Calu3 (cell line): Measurements from ENCODE around the gene TBX15. TPM values are rescaled to one million over a fixed set of nuclear protein-coding genes. Genes with fewer than 3 reads are reported as not detected.
"Not testable (repeated sequence)": the region's sequence is repeated elsewhere in the genome, so short reads cannot be mapped to it uniquely, and the experiment has no call there.

Experiments
- BruUV-seq: library from RNA; stranded (reverse); fragments of 400-500 nt; replicated peaks from 2 replicates; lab custom pipeline; 2021; lab: Mats Ljungman, UMichigan
- CTCF ChIA-PET: fragments of 300-600 bp; sonication (Branson Sonifier 250); formaldehyde crosslinking; loops from one replicate; lab custom pipeline; 2022; ENCODE audit warnings: antibody characterized with exemption; lab: Charles Lee
- DNase-seq: peaks from one replicate; pipeline ENCODE4 v3.0.0; 2022
- H3K27ac Mint-ChIP-seq: one replicate; pipeline ENCODE4 v1.8.0; 2022; ENCODE audit warnings: mixed read lengths; ENCODE audit not compliant: unreplicated experiment
- H3K27me3 Mint-ChIP-seq: one replicate; pipeline ENCODE4 v1.8.0; 2022; ENCODE audit warnings: mixed read lengths; ENCODE audit not compliant: unreplicated experiment
- H3K36me3 Mint-ChIP-seq: one replicate; pipeline ENCODE4 v1.8.0; 2022; ENCODE audit warnings: mild to moderate bottlenecking, moderate library complexity, mixed read lengths; ENCODE audit not compliant: insufficient read depth, unreplicated experiment
- H3K4me1 Mint-ChIP-seq: one replicate; pipeline ENCODE4 v1.8.0; 2022; ENCODE audit warnings: mild to moderate bottlenecking, low read depth, mixed read lengths; ENCODE audit not compliant: unreplicated experiment
- H3K4me3 Mint-ChIP-seq: one replicate; pipeline ENCODE4 v1.8.0; 2022; ENCODE audit warnings: mild to moderate bottlenecking, low read depth, moderate library complexity, mixed read lengths; ENCODE audit not compliant: unreplicated experiment
- H3K9me3 Mint-ChIP-seq: one replicate; pipeline ENCODE4 v1.8.0; 2022; ENCODE audit warnings: low read depth, mixed read lengths; ENCODE audit not compliant: unreplicated experiment
- CTCF ChIP-seq: fragments of 200-600 bp; IDR thresholded peaks from one replicate; pipeline ENCODE4 v1.8.0; 2022; ENCODE audit warnings: antibody characterized with exemption; ENCODE audit not compliant: unreplicated experiment
- intact Hi-C: fragments of 100-400 bp; cut with micrococcal nuclease; formaldehyde crosslinking; loops from one replicate; pipeline ENCODE4 v1.10.0; 2022; ENCODE audit not compliant: unreplicated experiment
- total RNA-seq: library from RNA; stranded (reverse); gene quantifications from 2 replicates; pipeline ENCODE4 v1.2.3, GENCODE V29; 2022

The TBX15 gene
- total RNA-seq, 1 experiment from 2014 or later: not detected

- H3K4me3 Mint-ChIP-seq: no peak overlapping the region
- CTCF ChIA-PET: no interaction called here
- BruUV-seq: no TSS peak
- H3K4me1 Mint-ChIP-seq: peaks cover 18% of the 10 kb centered on the region
- intact Hi-C loops: loop anchor here (10.0 kb wide), 1 partner anchor 844 kb away; no protein-coding TSS in a partner anchor
- peaks cover 17% of the 10 kb centered on the region for H3K27me3 Mint-ChIP-seq
- H3K9me3 Mint-ChIP-seq: no peaks in the 10 kb centered on the region
- peaks cover 10% of the 10 kb centered on the region for H3K36me3 Mint-ChIP-seq
- DNase-seq: no peak
- no peak for TF ChIP-seq CTCF
- H3K27ac Mint-ChIP-seq: no peak overlapping the region
Measured at GRCh38 chr1:118918230-118918939, 69.8 kb downstream of the TBX15 start.

GRCh38 chr1:118916346-118916745 is 71.8 kb downstream of the TBX15 start:
- BruUV-seq, CTCF ChIA-PET: not testable (repeated sequence)
- peaks cover 18% of the 10 kb centered on the region for H3K4me1 Mint-ChIP-seq

GRCh38 chr1:118914379-118915161 is 73.6 kb downstream of the TBX15 start:
- DNase-seq: peak; percentile 19
- peak overlapping the region; percentile 80 for H3K27ac Mint-ChIP-seq
- no TSS peak for BruUV-seq

More at GRCh38 chr1:118916346-118916745, 71.8 kb downstream of the TBX15 start:
- H3K4me3 Mint-ChIP-seq, H3K27ac Mint-ChIP-seq, DNase-seq, H3K9me3 Mint-ChIP-seq, H3K36me3 Mint-ChIP-seq: not testable (repeated sequence)
- intact Hi-C loops: loop anchor here (10.0 kb wide), 1 partner anchor 842 kb away; no protein-coding TSS in a partner anchor
- H3K27me3 Mint-ChIP-seq: peaks cover 17% of the 10 kb centered on the region

GRCh38 chr1:118913818-118914217 is 74.3 kb downstream of the TBX15 start:
- H3K27ac Mint-ChIP-seq: peak overlapping the region; percentile 80
- peaks cover 18% of the 10 kb centered on the region for H3K4me1 Mint-ChIP-seq
- H3K4me3 Mint-ChIP-seq: peak overlapping the region; percentile 53
- H3K9me3 Mint-ChIP-seq: no peaks in the 10 kb centered on the region
- H3K27me3 Mint-ChIP-seq: no peaks in the 10 kb centered on the region
- TF ChIP-seq CTCF: no peak
- no TSS peak for BruUV-seq
- CTCF ChIA-PET: no interaction called here
- peaks cover 10% of the 10 kb centered on the region for H3K36me3 Mint-ChIP-seq
- intact Hi-C loops: loop anchor here (5.0 to 10.0 kb wide), 2 partner anchors 88 to 839 kb away; no protein-coding TSS in a partner anchor
- no peak for DNase-seq

More at GRCh38 chr1:118914379-118915161, 73.6 kb downstream of the TBX15 start:
- no peak for TF ChIP-seq CTCF
- Mint-ChIP-seq H3K4me1 (peaks cover 18% of the 10 kb centered on the region), H3K36me3 (peaks cover 10% of the 10 kb centered on the region), H3K9me3 (no peaks in the 10 kb centered on the region), H3K27me3 (peaks cover under 1% of the 10 kb centered on the region), H3K4me3 (peak overlapping the region; percentile 53)
- CTCF ChIA-PET: interaction anchor here (0.6 kb wide), 1 partner anchor 1677 kb away, joined by 4 read pairs; no protein-coding TSS in a partner anchor
- intact Hi-C loops: loop anchor here (5.0 to 10.0 kb wide), 2 partner anchors 88 to 840 kb away; no protein-coding TSS in a partner anchor
